EL (cell line): ENCODE results near the gene CCNA1.

ENCODE experiments used
- DNase-seq: peaks from one replicate; pipeline ENCODE4 v3.0.0-alpha.2; 2016

Gene CCNA1

DNA sequence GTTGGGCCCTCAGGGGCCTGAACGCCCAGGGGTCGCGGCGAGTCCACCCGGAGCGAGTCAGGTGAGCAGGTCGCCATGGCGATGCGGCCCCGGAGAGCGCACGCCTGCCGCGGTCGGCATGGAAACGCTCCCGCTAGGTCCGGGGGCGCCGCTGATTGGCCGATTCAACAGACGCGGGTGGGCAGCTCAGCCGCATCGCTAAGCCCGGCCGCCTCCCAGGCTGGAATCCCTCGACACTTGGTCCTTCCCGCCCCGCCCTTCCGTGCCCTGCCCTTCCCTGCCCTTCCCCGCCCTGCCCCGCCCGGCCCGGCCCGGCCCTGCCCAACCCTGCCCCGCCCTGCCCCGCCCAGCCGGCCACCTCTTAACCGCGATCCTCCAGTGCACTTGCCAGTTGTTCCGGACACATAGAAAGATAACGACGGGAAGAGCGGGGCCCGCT lies at the start of gene CCNA1:
TSS of gene CCNA1 (plus strand) at position 390 of the 439 bp plus-strand sequence. CDS start 562 bp downstream, outside the sequence.
- no peak for DNase-seq

DNA sequence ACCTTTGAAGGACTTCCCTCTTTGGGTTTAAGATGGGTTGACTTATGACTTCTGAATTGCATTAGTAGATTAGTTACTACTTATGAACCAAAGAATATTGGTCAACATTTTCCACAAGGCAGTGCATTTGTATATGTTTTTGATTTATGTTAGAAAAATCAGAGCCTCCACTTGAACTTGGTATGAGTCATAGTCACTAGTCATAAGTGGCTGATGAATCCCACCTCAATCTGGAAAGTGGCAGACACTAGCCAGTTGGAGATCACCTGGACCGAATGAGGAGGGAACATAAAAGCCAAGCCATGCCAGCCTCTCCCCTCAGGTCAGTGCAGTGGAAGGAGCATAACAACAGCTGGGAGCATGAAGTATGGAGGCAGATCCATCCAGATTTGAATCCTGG lies 46.8 kb upstream of the CCNA1 start:
- DNase-seq: no peak

DNA sequence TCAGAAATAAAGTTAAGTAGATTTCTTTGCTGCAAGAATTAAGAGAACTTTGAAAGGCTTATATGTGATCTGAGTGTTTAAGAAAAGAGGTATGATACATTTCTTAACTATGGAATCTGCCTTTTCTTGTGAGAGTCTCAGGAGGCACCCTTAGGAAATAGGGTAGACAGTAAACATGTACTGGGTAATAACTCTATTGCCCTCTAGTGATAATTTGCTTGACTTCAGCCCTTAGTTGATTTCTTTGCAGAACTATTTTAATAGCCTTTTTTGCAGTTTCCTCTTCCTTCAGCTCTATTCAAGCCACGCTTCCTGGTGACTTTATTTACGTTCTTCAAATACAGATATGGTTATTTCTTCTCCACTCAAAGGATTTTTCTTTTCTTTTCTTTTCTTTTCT lies 37.0 kb upstream of the CCNA1 start:
- peak; percentile 28 for DNase-seq

DNA sequence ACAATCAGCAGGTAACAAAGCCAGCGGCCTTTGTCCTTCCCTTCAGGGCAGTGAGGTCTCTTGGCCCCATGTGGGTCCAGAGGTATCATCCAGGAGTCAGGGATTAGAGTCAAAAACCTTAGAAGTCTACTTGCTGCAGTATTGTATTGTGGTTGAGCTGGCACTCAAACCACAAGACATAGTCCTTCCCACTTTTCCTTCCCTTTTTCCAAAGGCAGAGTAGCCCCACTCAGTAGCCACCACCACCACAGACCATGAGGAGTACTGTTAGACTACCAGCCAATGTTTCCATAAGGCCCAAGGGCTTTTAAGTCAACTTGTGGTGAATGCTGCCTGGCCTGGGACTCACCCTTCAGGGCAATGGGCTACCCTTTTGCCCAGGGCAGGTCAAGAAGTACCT lies 27.1 kb upstream of the CCNA1 start:
- DNase-seq: no peak

DNA sequence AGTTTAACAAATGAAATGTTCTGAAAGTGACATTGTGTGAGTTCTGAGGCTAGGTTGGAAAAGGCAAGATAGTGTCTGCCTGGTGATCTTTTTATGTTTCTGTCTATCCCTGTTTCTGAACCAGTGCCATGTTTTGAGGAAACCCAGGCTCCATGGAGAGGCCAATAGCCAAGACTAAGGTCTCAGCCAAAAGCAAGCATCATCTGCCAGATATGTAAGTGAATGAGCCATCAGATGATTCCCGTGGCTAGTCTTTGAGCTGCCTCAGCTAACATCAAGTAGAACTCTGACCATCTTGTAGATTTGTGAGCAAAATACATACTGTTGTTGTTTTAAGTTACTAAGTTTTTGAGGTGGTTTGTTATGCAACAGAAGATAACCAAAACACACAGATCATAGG lies 19.6 kb upstream of the CCNA1 start:
- DNase-seq: no peak

DNA sequence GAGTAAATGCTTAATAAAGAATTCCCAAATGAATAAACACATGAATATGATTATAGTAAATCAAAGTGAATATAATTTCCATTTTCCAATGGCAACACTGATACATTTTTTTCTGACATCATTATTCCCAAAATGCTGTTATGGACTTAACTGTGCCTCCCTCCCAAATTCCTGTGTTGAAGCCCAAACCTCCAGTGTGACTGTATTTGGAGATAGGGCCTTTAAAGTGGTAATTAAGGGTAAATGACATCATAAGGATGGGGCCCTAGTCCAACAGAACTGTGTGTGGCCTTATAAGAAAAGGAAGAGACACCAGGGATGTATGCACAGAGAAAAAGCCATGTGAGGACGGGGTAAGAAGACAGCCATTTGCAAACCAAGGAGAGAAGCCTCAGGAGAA lies 19.1 kb upstream of the CCNA1 start:
- no peak for DNase-seq

DNA sequence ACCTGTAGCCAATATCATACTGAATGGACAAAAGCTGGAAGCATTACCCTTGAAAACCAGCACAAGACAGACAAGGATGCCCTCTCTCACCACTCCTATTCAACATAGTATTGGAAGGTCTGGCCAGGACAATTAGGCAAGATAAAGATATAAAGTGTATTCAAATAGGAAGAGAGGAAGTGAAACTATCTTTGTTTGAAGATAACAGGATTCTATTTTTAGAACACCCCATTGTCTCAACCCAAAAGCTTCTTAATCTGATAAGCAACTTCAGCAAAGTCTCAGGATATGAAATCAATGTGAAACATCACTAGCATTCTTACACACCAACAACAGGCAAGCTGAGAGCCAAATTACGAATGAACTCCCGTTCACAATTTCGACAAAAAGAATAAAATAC lies 17.8 kb upstream of the CCNA1 start:
- no peak for DNase-seq

DNA sequence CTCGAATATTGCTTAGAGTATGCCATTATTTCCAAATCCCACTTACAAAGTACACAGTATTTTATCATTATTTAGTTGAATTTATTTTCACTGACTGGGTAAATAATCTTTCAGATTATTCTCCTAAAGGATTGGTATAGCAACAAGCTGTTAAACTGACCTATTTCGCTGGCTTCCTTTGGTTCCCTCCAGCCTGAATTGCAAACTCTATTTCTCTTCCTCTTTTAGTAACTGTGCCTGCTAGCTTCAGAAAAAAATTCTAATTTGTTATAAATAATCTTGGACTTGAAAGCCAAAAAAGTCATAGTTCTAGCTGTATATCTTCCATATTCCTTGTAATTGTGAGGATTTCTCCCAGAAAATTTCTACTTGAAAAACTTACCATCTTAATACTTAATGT lies 15.0 kb upstream of the CCNA1 start:
- DNase-seq: no peak

DNA sequence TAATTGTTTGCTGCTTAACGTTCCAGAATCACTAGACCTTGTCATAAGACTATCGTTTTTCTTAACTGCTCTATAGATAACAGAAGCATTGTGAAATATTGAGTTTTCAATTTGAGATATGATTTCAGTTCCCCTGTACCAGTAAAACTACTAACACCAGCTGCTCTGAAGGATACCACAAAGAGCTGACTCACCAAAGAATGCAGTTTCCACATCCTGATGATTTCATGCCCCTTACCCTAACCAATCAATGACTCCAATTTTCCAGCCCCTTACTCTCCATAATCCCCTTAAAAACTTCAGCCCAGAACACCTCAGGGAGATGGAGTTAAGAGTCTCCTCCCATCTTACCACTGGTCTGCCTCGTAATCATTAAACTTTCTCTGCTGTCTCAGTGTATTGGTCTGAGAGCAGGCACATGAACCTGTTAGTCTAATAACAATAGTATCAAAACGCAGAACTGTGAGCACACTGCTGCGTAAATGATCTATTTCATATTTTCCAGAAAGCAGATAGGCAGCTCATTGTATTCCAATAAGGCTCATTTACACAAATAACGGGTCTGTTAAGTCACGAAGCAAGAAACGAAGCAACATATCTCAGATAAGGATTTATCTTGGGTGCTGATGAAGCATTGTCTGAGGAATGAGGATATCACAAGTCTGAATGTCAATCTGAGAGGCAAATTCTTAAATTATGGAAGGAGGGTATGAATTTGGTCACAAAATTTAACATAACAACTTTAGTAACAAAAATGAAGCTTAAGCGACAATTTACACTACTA lies 14.1 kb upstream of the CCNA1 start:
- peak; percentile 61 for DNase-seq

DNA sequence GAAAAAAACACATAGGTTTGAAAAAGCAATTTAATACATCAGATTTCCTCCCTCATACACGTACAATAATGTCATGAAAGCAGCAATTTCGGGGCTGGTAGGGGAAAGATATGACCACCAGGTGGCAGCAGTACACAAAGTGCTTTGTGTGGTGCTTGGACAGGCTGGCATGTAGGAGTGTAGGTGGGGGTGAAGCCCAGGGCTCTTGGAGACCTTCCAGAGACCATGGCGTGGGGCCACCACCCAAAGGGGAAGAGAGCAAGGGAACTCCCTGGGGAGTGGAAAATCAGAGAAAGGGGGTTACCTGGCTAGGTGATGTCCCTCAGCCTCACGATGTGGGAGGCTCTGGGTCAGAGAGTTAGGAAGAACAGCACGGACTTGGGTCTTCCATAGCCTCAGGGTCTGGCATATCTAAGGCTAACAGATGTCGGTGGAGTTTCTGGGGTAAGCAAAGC lies 11.8 kb upstream of the CCNA1 start:
- peak; percentile 70 for DNase-seq

DNA sequence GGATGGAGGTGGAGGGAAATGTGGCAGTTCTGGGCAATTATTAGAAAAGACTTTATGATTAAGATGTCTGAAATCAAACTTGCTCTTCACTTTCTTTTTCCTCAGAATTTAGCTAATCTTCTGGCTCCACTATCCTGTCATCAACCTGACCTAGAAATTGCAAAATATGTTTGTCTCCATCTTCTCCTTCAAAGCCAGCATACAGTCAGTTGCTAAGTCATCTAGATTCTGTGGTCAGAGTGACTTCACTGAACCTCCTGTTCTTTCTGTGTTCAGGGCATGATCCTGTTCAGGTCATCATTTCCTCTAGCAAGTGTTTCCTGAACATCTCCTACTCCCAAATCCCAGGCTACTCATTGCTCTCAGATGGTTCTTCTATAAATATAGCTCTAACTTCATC lies 10.8 kb upstream of the CCNA1 start:
- no peak for DNase-seq

DNA sequence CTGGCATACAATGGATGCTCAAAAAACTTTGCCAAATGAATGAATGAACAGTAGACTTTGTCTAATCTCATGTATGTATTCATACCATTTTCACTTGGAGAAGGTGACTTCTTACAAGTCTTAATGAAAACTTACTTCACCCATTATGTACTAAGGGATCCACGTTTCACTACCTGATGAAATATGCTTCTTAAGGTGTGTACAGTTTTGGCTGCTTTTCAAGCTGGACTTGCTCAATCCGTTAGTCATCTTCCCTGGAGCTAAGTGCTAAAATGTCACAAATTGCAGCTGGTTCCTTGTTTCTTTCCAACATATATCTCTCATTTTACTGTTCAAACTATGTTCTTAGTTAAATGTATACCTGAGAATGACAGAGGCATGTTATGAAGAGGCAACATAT lies 4.2 kb upstream of the CCNA1 start:
- no peak for DNase-seq

DNA sequence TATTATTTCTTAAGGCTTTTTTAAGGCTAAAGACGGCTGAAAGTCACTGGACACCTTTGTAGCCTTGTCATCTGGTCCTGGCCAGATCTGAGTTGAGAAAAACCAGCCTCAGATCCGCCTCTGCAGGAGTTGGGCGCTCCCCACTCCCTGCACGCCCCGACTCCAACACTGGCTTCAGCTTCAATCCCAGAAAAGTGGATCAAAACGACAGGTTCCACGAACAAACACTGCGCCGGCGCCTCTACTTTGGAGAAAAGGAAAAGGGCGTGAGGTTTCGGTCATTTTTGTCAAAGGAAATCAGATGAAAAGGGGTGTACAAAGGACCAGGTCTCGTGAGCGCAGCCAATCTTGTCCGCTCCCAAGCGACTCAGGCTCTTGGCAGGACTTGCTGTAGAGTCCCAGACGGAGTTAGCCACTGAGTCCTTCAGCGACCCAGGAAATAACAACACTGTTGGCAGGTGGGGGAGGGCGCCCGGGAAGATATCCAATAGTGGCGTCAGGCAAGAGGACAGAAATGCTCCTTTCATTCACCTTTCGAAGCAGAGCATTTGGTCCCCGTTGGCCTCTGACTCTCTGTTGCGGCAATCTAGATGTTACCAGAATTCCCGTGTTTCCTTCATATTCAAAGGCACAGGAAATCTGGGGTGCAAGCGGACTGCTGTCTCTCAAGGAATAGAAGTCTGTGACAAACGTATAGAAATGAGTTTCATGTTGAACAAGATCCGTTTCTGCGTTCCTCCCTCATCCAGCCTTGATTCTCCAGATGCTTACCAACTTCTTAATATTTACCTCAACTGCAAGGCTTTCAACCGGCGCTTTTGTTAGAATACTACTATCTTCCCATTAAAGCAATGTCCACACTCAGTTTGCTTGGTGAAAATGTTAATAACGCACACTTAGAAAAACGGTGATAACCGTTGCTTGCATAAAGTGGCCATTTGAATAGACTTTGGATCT lies 1.8 kb upstream of the CCNA1 start:
- no peak for DNase-seq

DNA sequence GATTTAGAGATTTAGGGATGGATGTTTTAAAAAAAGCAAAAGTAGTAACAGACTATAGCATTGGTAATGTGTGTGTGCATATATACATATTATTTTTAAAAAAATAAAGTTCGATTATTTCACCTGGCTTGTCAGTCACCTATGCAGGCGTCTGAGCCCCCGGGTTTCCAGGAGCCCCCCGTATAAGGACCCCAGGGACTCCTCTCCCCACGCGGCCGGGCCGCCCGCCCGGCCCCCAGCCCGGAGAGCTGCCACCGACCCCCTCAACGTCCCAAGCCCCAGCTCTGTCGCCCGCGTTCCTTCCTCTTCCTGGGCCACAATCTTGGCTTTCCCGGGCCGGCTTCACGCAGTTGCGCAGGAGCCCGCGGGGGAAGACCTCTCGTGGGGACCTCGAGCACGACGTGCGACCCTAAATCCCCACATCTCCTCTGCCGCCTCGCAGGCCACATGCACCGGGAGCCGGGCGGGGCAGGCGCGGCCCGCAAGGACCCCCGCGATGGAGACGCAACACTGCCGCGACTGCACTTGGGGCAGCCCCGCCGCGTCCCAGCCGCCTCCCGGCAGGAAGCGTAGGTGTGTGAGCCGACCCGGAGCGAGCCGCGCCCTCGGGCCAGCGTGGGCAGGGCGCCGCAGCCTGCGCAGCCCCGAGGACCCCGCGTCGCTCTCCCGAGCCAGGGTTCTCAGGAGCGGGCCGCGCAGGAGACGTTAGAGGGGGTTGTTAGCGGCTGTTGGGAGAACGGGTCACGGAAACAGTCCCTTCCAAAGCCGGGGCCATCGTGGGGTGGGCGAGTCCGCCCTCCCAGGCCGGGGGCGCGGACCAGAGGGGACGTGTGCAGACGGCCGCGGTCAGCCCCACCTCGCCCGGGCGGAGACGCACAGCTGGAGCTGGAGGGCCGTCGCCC lies 840 bp upstream of the CCNA1 start:
- DNase-seq: no peak

DNA sequence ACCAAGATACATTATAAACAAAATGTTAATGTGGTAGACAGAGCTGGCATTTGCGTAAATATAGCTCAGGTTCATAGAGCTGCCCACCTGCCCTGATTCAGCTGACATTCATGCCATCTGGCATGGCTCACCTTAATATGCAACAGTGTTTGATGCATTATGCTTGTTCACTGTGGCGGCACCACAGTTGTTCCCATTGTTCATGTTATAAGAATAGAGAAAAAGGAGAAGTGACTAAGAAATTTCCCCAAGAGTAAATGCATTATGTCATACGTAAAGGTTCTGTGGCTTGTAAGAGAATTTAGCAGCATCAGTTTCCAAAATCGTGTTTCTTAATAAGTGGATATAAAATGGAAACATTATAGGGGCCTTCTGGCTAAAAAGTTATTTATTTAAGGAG lies 4.5 kb downstream of the CCNA1 start:
- no peak for DNase-seq

DNA sequence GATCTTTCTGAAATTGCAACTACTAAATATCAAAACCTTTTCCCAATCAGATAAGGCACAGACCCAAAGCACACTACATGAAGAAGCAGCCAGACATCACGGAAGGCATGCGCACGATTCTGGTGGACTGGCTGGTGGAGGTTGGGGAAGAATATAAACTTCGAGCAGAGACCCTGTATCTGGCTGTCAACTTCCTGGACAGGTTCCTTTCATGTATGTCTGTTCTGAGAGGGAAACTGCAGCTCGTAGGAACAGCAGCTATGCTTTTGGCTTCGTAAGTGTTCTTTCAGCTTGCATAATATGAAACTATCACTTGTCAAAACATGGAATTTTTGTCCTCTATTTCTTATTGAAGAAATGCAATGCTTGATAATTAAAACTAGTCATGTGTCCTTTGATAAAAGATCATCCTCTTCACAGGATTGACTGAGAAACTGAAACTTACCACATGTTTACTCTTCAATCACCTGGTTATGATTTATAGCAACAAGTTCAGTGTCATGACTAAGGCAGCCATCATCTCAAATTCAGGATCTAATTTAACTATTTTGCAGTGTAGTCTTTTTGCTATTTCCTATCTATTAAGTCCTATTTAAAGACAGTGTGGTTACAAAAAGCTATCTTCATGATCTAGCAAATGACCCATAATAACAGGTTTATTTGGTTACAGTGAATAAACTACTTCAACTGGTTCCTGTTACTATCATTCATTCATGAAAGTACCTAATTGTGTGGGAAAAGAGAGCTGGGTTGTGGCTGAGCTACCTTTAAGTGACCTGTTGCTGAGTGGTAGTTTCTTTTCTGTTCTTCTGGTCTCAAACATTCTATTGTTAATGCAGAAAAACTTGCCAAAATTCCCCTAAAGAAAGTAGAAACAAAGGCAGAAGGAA lies 6.5 kb downstream of the CCNA1 start:
- no peak for DNase-seq

DNA sequence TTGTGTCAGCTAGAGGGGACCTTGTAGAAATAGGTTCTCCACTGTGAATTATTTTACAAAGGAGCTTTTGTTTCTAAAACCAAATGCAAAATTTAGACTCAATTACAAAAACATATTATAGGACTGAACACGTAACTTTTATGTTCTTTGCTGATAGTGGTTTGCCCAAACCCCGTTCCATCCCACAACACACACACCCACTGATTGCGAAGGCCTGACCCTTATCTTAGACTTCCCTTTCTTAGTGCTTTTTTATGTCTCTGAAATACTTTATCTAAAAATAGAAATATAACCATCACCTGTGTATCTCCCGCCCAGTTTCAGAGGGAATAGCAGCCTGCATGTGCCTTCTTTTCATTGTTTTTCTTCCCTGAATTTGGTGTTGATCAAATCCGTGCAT lies 13.0 kb downstream of the CCNA1 start:
- no peak for DNase-seq

DNA sequence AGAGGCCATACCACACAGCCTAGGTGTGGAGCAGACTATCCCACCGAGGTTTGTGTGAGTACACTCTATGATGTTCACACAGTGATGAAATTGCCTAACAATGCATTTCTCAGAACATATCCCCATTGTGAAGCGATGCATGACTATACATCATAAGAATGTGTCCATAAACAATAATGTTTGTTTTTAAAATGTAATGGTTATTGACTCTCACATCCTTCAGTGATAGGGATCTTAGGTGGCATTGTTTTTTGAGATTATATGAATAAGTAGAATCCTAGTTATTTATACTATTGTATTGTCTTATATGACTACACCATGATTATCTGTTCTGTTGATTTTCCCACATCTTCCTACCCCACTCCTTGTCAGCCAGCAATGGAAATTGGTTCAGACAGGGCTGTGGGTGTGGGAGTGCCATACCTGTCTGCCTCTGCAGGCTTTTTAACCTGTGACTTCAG lies 13.6 kb downstream of the CCNA1 start:
- no peak for DNase-seq

DNA sequence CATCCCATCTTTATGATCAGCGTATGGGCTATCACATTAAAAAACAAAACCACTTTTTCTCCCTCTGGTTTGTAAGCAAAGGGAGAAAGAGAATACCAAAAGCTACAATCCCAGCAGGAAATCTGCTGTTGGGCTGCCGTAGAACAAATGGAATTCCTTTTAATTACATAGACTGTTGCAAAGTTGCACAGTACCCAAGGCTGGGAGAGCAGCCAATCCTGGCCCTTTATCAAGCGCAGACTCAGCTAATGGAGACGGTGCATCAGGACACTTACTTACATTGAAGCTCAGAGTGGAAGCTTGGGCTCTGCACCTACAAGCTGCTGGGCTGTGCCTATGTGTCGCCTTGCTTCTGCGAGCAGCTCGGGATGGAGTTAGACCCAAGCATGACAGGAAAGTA lies 15.2 kb downstream of the CCNA1 start:
- DNase-seq: no peak

DNA sequence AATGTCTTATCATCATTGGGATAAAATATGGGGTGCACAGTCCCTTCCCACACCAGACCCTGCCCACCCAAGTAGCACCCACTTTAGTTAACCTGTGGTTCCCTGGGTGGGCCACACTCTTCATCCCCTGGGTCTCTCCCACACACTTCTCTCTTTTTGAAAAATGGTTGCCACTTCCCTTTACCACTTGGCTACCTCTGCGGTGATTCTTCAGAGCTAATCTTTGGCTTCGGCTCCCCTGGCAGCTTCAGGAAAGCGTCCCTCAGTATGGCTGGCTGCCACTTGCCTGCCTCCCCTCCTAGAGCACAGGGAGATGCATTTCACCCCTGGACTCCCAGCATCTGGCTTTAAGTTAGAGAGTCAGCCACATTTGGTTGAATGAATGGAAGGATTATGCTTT lies 18.2 kb downstream of the CCNA1 start:
- no peak for DNase-seq

DNA sequence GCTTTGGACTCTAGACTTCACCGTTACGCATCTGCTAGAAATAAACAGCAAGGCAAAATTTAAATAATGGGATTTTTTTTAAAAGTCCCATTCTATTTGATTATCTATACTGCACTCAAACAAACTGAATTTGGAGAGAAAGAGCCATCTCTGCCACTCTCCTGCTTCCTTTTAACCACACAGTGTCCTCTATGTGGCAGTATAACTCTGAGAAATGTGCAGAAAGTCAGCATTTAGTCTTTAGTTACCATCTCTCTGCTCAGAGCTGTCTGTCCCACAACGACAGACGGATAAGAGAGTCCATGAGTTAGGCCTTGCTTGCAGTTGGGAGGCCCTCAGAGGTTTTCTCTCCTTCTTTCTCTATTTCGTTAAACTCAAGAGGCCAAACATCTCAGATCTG lies 21.2 kb downstream of the CCNA1 start:
- DNase-seq: no peak

DNA sequence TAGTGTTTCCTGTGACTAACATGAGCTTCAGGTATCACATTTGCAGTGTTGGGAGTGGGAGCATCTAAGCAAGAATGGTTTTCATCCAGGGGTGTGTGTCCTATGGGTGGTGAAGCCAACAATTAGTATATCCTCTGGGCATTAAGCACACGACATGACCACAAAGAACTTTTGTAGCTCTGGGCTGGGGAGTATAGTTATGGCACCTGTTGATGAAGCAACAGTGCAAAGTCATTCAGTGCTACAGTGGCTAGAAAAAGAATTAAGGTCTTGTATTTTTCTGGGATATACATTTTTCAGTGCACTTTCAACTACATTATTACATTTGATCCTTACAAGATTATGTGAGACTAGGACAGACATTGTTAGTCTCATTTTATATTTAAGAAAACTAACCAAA lies 21.8 kb downstream of the CCNA1 start:
- DNase-seq: no peak
